ENCODE data around the gene RAB33B. TPM values are rescaled to one million over a fixed set of nuclear protein-coding genes. Genes with fewer than 3 reads are reported as not detected.
A peak's percentile ranks its signal among the peaks of the same experiment; 100 is the strongest.
"Not testable (repeated sequence)": the region's sequence is repeated elsewhere in the genome, so short reads cannot be mapped to it uniquely, and the experiment has no call there.

Gene RAB33B
- total and polyA plus RNA-seq, 4 donors, result 7.2 to 38.9 (median 8.6) TPM

DNA sequence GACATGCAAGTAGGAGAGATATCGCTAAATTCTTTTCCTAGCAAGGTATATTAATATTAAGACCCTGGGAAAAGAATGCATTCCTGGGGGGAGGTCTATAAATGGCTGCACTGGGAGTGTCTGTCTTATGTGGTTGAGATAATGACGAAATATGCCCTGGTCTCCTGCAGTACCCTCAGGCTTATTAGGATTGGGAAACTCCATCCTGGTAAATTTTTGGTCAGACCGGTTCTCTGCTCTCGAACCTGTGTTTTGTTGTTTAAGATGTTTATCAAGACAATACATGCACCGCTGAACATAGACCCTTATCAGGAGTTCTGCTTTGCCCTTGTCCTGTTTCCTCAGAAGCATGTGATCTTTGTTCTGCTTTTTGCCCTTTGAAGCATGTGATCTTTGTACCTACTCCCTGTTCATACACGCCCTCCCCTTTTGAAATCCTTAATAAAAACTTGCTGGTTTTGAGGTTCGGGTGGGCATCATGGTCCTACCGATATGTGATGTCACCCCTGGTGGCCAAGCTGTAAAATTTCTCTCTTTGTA is 39.2 kb upstream of the RAB33B start:
- not testable (repeated sequence) for H3K9me3 ChIP-seq (ENCODE audit: control insufficient read depth in 4 of 4, low read length in 3 of 4); H3K4me1 ChIP-seq (ENCODE audit: control insufficient read depth in 4 of 4, insufficient read depth in 4 of 4, low read length in 3 of 4); H3K27ac ChIP-seq (ENCODE audit: low read depth in 1 of 2, low read length in 2 of 2); H3K4me3 ChIP-seq (ENCODE audit: low read depth in 1 of 3, low read length in 3 of 3); H3K27me3 ChIP-seq (ENCODE audit: control insufficient read depth in 4 of 4, insufficient read depth in 4 of 4, low read length in 3 of 4); H3K36me3 ChIP-seq (ENCODE audit: control insufficient read depth in 4 of 4, insufficient read depth in 3 of 4, low read depth in 1 of 4, low read length in 3 of 4); H3K9ac ChIP-seq (ENCODE audit: low read depth in 1 of 2, low read length in 2 of 2); DNase-seq (ENCODE audit: low spot score)
- WGBS, result 82% methylated on average over 8 of the region's 8 CpGs
- peak in 1 of 2 donors; percentile 16 for TF ChIP-seq HNF4A (conservative IDR thresholded peaks at IDR 0.05)

DNA sequence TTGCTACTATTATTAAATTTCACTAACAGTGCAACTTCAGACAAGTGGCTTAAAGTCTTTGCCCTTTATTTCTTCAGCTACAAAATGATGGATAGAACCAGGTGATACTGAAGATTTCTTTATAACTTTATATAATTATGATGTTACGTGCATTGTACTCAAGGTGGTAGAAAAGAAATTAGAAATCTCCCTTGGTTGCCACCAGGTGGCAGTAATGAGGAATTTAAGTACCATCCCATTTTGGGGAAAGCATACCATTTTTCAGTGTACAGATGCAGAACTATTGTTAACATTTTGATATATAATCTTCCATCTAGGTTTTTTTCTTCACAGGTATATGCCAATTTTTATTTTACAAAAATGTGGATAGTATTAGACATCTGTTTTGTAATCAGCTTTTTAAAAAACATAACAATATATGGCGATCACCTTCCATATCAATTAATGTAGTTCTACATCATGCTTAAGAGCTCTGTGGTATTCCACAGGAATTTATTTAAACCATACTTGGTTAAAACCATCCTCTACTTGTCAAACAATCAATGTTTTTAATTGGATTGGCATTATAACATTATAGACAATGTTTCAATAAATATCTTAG is 37.7 kb upstream of the RAB33B start:
- Histone ChIP-seq H3K27ac (ENCODE audit: low read depth in 1 of 2, low read length in 2 of 2) (no peak overlapping the region), H3K4me3 (ENCODE audit: low read depth in 1 of 3, low read length in 3 of 3) (no peak overlapping the region), H3K4me1 (ENCODE audit: control insufficient read depth in 4 of 4, insufficient read depth in 4 of 4, low read length in 3 of 4) (peaks cover 0 to 7% (median 0%) of the 10 kb centered on the region in 4 donors), H3K36me3 (ENCODE audit: control insufficient read depth in 4 of 4, insufficient read depth in 3 of 4, low read depth in 1 of 4, low read length in 3 of 4) (no peaks in the 10 kb centered on the region), H3K9ac (ENCODE audit: low read depth in 1 of 2, low read length in 2 of 2) (no peak overlapping the region), H3K27me3 (ENCODE audit: control insufficient read depth in 4 of 4, insufficient read depth in 4 of 4, low read length in 3 of 4) (no peaks in the 10 kb centered on the region), H3K9me3 (ENCODE audit: control insufficient read depth in 4 of 4, low read length in 3 of 4) (no peaks in the 10 kb centered on the region)
- no peak for DNase-seq (ENCODE audit: low spot score)
- WGBS, result 75% methylated on average over 2 of the region's 2 CpGs
- TF ChIP-seq, protein P1, sequence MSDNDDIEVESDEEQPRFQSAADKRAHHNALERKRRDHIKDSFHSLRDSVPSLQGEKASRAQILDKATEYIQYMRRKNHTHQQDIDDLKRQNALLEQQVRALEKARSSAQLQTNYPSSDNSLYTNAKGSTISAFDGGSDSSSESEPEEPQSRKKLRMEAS (IDR thresholded peaks at IDR 0.05), result no peak
- peak; percentile 79 to 82 for TF ChIP-seq RAD21 (IDR thresholded peaks at IDR 0.05)
- TF ChIP-seq, protein P2, sequence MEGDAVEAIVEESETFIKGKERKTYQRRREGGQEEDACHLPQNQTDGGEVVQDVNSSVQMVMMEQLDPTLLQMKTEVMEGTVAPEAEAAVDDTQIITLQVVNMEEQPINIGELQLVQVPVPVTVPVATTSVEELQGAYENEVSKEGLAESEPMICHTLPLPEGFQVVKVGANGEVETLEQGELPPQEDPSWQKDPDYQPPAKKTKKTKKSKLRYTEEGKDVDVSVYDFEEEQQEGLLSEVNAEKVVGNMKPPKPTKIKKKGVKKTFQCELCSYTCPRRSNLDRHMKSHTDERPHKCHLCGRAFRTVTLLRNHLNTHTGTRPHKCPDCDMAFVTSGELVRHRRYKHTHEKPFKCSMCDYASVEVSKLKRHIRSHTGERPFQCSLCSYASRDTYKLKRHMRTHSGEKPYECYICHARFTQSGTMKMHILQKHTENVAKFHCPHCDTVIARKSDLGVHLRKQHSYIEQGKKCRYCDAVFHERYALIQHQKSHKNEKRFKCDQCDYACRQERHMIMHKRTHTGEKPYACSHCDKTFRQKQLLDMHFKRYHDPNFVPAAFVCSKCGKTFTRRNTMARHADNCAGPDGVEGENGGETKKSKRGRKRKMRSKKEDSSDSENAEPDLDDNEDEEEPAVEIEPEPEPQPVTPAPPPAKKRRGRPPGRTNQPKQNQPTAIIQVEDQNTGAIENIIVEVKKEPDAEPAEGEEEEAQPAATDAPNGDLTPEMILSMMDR (IDR thresholded peaks at IDR 0.05; ENCODE audit: low read depth, low read length, missing input control), result peak; percentile 50
- no peak for TF ChIP-seq RXRA (IDR thresholded peaks at IDR 0.05)
- TF ChIP-seq NR2F2 (IDR thresholded peaks at IDR 0.05), result no peak

DNA sequence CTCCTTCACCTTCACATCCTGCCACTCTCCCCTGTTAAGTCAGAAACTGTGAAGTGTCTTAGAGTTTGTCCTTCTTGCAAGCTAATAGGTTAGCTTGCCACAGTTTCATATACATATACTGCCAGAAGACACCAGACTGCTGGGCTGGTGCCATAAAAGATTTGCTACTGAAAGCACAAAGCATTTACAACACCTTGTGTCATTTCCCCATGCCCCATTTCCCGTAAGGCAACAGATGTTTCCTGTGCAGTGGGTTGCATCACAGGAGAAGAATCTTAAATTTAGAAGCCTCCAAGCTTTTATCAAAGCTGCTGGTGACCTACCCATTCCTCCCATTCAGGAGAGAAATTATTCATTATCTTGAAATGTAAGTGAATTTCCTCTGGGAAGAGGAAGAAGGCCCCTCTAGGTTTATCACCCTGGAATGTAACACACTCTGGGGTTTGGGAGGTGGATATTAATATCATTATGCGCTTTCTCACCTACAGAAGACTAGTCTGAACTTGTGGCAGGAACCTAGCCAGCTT is 34.5 kb upstream of the RAB33B start:
- no peak overlapping the region for H3K9ac ChIP-seq (ENCODE audit: low read depth in 1 of 2, low read length in 2 of 2)
- no peaks in the 10 kb centered on the region for H3K36me3 ChIP-seq (ENCODE audit: control insufficient read depth in 4 of 4, insufficient read depth in 3 of 4, low read depth in 1 of 4, low read length in 3 of 4)
- peak overlapping the region; percentile 31 to 39 for H3K27ac ChIP-seq (ENCODE audit: low read depth in 1 of 2, low read length in 2 of 2)
- H3K27me3 ChIP-seq (ENCODE audit: control insufficient read depth in 4 of 4, insufficient read depth in 4 of 4, low read length in 3 of 4), result no peaks in the 10 kb centered on the region
- 70% methylated on average over 2 of the region's 2 CpGs for WGBS
- peak; percentile 17 to 27 for TF ChIP-seq JUND (IDR thresholded peaks at IDR 0.05)
- peak; percentile 64 for TF ChIP-seq NR2F2 (IDR thresholded peaks at IDR 0.05)
- no peak for TF ChIP-seq FOXA2 (IDR thresholded peaks at IDR 0.05)
- TF ChIP-seq HNF4A (conservative IDR thresholded peaks at IDR 0.05), result peak in 1 of 2 donors; percentile 12
- peak in 1 of 2 donors; percentile 16 for TF ChIP-seq GABPA (IDR thresholded peaks at IDR 0.05 in 1 of 2, conservative IDR thresholded peaks at IDR 0.05 in 1 of 2)
- TF ChIP-seq RXRA (IDR thresholded peaks at IDR 0.05), result peak; percentile 36 to 41
- TF ChIP-seq HNF4G (IDR thresholded peaks at IDR 0.05), result no peak
- TF ChIP-seq, protein P3, sequence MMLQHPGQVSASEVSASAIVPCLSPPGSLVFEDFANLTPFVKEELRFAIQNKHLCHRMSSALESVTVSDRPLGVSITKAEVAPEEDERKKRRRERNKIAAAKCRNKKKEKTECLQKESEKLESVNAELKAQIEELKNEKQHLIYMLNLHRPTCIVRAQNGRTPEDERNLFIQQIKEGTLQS (IDR thresholded peaks at IDR 0.05), result peak; percentile 57
- H3K9me3 ChIP-seq (ENCODE audit: control insufficient read depth in 4 of 4, low read length in 3 of 4), result no peaks in the 10 kb centered on the region
- no peak for DNase-seq (ENCODE audit: low spot score)
- H3K4me3 ChIP-seq (ENCODE audit: low read depth in 1 of 3, low read length in 3 of 3), result no peak overlapping the region
- peaks cover 0 to 7% (median 0%) of the 10 kb centered on the region in 4 donors for H3K4me1 ChIP-seq (ENCODE audit: control insufficient read depth in 4 of 4, insufficient read depth in 4 of 4, low read length in 3 of 4)

All from liver (tissue), 9 donors.